GM12872 (cell line): Measurements from ENCODE around the gene TLNRD1.
A peak's percentile ranks its signal among the peaks of the same experiment; 100 is the strongest.

Experiments used
- CTCF ChIP-seq: IDR thresholded peaks from 3 replicates; pipeline ENCODE4 v1.5.1; 2011; ENCODE audit warnings: low read depth, mild to moderate bottlenecking, low read length, moderate library complexity; ENCODE audit not compliant: insufficient read depth

TLNRD1 gene

GRCh38 chr15:80958818-80959495, 41.8 kb upstream of the TLNRD1 start:
- no peak for TF ChIP-seq CTCF

DNA sequence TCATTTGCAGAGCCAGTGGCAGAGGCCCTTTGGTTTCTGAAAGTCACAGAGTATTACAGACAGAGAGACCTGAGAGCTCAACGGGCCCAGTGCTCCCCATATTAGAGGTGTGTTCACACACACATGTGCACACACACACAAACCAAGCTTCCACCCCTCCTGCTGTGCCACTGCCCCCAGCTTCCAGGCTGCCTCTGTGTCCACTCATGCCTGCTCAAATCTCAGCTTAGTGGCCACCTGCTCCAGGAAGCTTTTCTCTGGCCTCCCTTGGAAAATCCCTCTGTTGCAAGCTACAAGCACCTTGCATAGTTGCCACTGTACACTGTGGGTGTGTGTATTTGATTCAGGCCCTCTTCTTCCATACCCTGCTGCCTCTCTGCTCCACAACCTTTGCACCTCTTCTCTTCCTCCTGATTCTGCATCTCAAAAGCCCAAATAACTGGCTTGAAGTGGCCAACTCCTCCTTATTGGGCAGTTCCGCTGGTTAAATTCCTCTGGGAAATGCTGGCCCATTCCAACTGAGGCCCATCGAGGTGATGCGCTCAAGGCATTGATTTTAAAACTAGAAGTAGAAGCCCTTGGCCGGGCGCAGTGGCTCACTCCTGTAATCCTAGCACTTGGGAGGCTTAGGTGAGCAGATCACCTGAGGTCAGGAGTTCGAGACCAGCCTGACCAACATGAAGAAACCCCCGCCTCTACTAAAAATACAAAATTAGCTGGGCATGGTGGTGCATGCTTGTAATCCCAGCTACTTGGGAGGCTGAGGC, 34.1 kb upstream of the TLNRD1 start:
- no peak for TF ChIP-seq CTCF

DNA sequence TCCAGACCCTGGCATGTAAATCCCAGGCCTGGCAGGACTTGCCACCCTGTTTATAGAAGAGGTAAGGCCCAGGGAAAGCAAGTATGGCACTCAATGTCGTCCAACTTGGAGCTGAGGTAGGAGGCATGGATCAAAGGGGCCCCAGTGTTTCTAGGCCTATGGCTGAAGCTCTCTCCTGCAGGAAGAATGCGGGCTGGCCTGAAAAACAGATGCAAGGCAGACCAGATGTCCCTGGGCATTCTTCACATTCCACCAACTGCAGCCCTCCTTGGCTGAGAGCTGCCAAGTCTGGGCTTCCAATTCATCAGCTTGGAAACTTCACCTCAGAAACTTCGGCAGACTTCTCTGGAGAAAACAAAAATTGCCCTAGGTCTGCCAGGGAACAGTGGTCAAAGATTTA, 33.3 kb upstream of the TLNRD1 start:
- no peak for TF ChIP-seq CTCF

GRCh38 chr15:80967991-80968510, 32.7 kb upstream of the TLNRD1 start:
- TF ChIP-seq CTCF, result no peak

- no peak for TF ChIP-seq CTCF
Measured at GRCh38 chr15:80969316-80969715, 31.4 kb upstream of the TLNRD1 start.

DNA sequence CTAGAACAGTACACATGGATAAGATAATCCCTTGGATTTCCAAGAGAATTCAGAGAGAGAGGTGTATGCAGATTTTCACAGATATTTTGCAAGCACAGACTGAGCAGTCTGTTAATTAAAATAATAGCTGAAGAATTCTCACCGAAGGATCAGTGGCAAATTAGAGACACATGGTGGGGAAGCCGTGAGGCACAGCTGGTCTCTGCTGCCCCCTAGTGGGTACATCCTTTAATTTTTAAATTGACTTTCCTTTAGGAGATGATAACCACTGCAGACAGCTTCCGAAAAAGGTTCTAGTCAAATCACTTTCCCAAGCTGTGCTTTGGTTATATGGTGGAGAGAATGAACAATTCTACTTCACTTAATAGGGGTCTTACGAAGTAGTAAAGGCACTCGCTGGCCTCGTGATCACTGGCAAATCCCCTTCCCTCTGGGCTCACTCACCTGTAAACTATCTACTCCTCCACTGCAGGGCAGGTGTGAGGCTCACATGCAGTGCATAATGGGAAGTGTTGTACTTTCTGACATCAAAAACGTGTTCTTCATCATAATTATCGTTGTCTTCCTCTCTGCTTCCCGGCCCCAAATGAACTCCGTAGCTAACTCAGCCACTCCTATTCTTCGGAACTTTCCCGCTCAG, 30.6 kb upstream of the TLNRD1 start:
- TF ChIP-seq CTCF, result peak; percentile 76

DNA sequence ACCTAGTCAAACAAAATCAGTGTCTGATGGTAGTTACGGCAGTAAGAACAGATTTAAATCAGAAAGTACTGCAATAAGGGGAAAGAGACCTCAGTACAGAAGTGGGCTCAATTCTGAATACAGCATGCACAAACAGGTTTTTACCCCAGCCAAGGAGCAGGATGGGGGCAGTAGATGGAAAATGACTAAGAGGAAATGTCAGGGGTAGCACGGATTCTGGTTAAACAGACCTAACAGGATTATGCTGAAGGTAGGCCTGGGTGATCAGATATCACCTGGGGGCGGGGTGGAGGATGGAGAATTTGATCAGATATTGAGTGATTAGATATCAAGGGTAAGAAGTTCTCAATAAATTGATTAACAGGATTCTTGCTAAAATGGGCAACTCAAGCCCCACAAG, 30.1 kb upstream of the TLNRD1 start:
- no peak for TF ChIP-seq CTCF
